AML-193 (cell line): ENCODE results near the gene LRP1B.

Experiments used
- DNase-seq, 2 experiments: peaks; one replicate each; lab custom pipeline; 2025; lab: John Stamatoyannopoulos, UW

The LRP1B gene

GRCh38 chr2:140895378-140895777 lies 1235.4 kb downstream of the LRP1B start:
- no peak for DNase-seq

GRCh38 chr2:140893685-140894084 lies 1237.1 kb downstream of the LRP1B start:
- no peak for DNase-seq

- DNase-seq: no peak
Measured at GRCh38 chr2:140892911-140893637, 1237.7 kb downstream of the LRP1B start.

- DNase-seq: no peak
Measured at GRCh38 chr2:140892436-140892835, 1238.4 kb downstream of the LRP1B start.

- no peak for DNase-seq
Measured at GRCh38 chr2:140891614-140892212, 1239.1 kb downstream of the LRP1B start.

- DNase-seq: no peak
Measured at GRCh38 chr2:140882671-140883620, 1247.9 kb downstream of the LRP1B start.

- no peak for DNase-seq
Measured at GRCh38 chr2:140880573-140880972, 1250.2 kb downstream of the LRP1B start.

GRCh38 chr2:140876015-140876414 lies 1254.8 kb downstream of the LRP1B start:
- DNase-seq: no peak

- no peak for DNase-seq
Measured at GRCh38 chr2:140873915-140874531, 1256.8 kb downstream of the LRP1B start.

GRCh38 chr2:140869925-140870324 lies 1260.9 kb downstream of the LRP1B start:
- DNase-seq: no peak

- DNase-seq: no peak
Measured at GRCh38 chr2:140869107-140869506, 1261.7 kb downstream of the LRP1B start.

- no peak for DNase-seq
Measured at GRCh38 chr2:140865837-140866236, 1265.0 kb downstream of the LRP1B start.

- peak; percentile 26 to 41 for DNase-seq
Measured at GRCh38 chr2:140863713-140864112, 1267.1 kb downstream of the LRP1B start.

- no peak for DNase-seq
Measured at GRCh38 chr2:140862181-140862580, 1268.6 kb downstream of the LRP1B start.

- DNase-seq: no peak
Measured at GRCh38 chr2:140861666-140862065, 1269.2 kb downstream of the LRP1B start.

GRCh38 chr2:140855471-140855870 lies 1275.3 kb downstream of the LRP1B start:
- no peak for DNase-seq

- no peak for DNase-seq
Measured at GRCh38 chr2:140851258-140851981, 1279.4 kb downstream of the LRP1B start.

GRCh38 chr2:140843186-140843585 lies 1287.6 kb downstream of the LRP1B start:
- no peak for DNase-seq

- DNase-seq: no peak
Measured at GRCh38 chr2:140842110-140842509, 1288.7 kb downstream of the LRP1B start.

- no peak for DNase-seq
Measured at GRCh38 chr2:140841141-140841540, 1289.7 kb downstream of the LRP1B start.

- DNase-seq: no peak
Measured at GRCh38 chr2:140836826-140837225, 1294.0 kb downstream of the LRP1B start.

GRCh38 chr2:140835079-140835478 lies 1295.7 kb downstream of the LRP1B start:
- no peak for DNase-seq
